ENCODE data around the gene CLNS1A.
A peak's percentile ranks its signal among the peaks of the same experiment; 100 is the strongest.
"Not testable (repeated sequence)": the region's sequence is repeated elsewhere in the genome, so short reads cannot be mapped to it uniquely, and the experiment has no call there.

The CLNS1A gene

GRCh38 chr11:77619576-77620198 lies 17.9 kb downstream of the CLNS1A start:
- no peak for DNase-seq (ENCODE audit: low read depth in 2 of 2)

- DNase-seq (ENCODE audit: low read depth in 2 of 2): no peak
Measured at GRCh38 chr11:77617892-77618291, 19.7 kb downstream of the CLNS1A start.

- no peak for DNase-seq (ENCODE audit: low read depth in 2 of 2)
Measured at GRCh38 chr11:77611921-77612320, 25.7 kb downstream of the CLNS1A start.

- no peak for DNase-seq (ENCODE audit: low read depth in 2 of 2)
Measured at GRCh38 chr11:77609234-77609633, 28.4 kb downstream of the CLNS1A start.

- no peak for DNase-seq (ENCODE audit: low read depth in 2 of 2)
Measured at GRCh38 chr11:77604281-77604680, 33.3 kb downstream of the CLNS1A start.

- DNase-seq (ENCODE audit: low read depth in 2 of 2): no peak
Measured at GRCh38 chr11:77602381-77603088, 35.1 kb downstream of the CLNS1A start.

- DNase-seq (ENCODE audit: low read depth in 2 of 2): no peak
Measured at GRCh38 chr11:77598195-77598594, 39.4 kb downstream of the CLNS1A start.

GRCh38 chr11:77596626-77597025 lies 41.0 kb downstream of the CLNS1A start:
- DNase-seq (ENCODE audit: low read depth in 2 of 2): no peak

GRCh38 chr11:77593883-77594282 lies 43.7 kb downstream of the CLNS1A start:
- no peak for DNase-seq (ENCODE audit: low read depth in 2 of 2)

GRCh38 chr11:77592727-77593126 lies 44.9 kb downstream of the CLNS1A start:
- DNase-seq (ENCODE audit: low read depth in 2 of 2): no peak

- no peak for DNase-seq (ENCODE audit: low read depth in 2 of 2)
Measured at GRCh38 chr11:77590194-77590782, 47.3 kb downstream of the CLNS1A start.

- peak; percentile 56 to 57 for DNase-seq (ENCODE audit: low read depth in 2 of 2)
Measured at GRCh38 chr11:77589521-77590193, 47.9 kb downstream of the CLNS1A start, which contains the start of gene AQP11. Gene AQP11, plus strand, starts transcription at chr11:77589953. Its CDS starts 40 bp downstream, at chr11:77589993.

GRCh38 chr11:77589181-77589520 lies 48.4 kb downstream of the CLNS1A start:
- no peak for DNase-seq (ENCODE audit: low read depth in 2 of 2)

- DNase-seq (ENCODE audit: low read depth in 2 of 2): no peak
Measured at GRCh38 chr11:77580712-77581337, 56.8 kb downstream of the CLNS1A start.

GRCh38 chr11:77575428-77575827 lies 62.2 kb downstream of the CLNS1A start:
- DNase-seq (ENCODE audit: low read depth in 2 of 2): not testable (repeated sequence)

- DNase-seq (ENCODE audit: low read depth in 2 of 2): not testable (repeated sequence)
Measured at GRCh38 chr11:77570896-77571295, 66.7 kb downstream of the CLNS1A start.

GRCh38 chr11:77569676-77570070 lies 67.9 kb downstream of the CLNS1A start:
- no peak for DNase-seq (ENCODE audit: low read depth in 2 of 2)

- DNase-seq (ENCODE audit: low read depth in 2 of 2): no peak
Measured at GRCh38 chr11:77568916-77569675, 68.5 kb downstream of the CLNS1A start.

GRCh38 chr11:77568306-77568705 lies 69.3 kb downstream of the CLNS1A start:
- DNase-seq (ENCODE audit: low read depth in 2 of 2): no peak

Measured in stimulated activated CD8-positive, alpha-beta memory T cell treated with anti-CD3 and anti-CD28 coated beads, Interleukin-15, amount 100 ng/mL, for 48 hours (primary cell).